ENCODE results near the gene ACOXL.

Gene ACOXL

DNA sequence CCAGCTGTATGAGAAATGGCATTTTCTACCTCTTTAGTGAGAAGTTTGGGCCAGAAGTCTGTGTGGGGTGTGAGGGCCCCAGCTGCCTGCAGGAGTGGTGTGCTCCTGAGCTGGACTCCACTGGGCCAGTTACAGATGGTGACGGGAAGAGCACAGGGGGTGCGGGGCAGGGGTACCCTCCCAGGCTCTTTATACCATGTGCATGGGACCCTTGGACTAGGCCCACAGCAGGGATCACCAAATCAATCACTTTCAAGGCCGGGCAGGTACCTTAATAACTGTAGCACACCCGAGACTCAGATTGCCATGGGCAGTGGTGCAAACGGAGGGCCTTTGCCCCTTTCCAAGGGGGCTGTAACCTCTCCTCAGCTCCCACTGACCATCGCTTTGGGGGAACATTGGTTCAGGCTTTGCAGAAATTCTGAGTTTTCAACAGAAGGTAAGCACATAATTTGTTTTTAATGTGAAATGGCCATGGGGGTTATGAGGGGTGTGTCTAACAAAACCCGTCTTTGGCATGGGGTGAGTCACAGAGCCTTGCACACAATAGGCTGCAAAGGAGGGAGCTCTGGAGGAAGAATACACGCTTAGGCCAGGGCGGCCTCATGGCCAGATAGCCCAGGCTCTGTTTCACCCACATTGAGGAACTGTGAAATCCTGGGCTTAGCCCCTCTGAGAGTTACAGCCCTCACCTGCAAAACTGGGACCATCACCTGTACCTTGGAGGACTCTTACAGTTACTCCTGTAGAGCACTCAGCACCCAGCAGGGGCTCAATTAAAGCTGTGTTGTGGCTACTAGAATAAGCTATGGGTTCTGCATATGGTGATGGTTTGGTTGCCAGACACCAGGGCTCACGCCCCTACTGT, 247.3 kb downstream of the ACOXL start:
- DNase-seq: no peak

DNA sequence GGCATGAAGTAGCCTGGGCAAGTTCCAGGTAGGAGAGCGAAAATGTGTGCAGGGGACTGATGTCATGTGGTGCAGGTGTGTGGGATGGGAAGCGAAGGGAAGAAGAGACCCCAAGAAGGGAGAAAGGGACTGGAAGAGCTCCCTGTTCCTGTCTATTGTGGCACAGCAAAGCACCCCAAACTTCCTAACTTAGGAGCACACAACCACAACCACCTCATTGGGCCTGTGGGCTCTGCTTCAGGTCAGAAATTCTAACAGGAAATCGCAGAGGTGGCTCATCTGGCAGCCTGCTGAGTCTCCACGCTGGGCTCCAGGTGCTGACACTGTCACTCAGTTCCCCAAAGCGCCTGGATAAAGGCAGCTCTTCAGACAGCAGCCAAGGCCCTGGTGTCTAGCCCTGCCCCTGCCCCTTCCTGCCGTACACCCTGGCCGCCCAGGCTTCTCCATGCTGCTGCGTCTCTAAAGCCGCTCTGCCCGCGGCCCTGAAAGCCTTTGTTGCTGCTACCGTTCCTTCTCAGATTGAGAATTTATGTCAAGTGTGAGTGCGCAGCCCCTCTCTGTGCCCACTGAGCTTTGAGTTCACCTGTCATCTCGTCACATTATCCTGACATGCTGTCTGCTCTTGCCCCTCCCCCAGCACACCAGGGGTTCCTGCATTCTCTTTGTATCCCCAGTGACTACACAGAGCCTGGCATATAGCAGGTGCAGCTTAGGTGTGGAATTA, 248.1 kb downstream of the ACOXL start:
- DNase-seq: no peak

GRCh38 chr2:110983133-110983532, 250.8 kb downstream of the ACOXL start:
- DNase-seq: no peak

DNA sequence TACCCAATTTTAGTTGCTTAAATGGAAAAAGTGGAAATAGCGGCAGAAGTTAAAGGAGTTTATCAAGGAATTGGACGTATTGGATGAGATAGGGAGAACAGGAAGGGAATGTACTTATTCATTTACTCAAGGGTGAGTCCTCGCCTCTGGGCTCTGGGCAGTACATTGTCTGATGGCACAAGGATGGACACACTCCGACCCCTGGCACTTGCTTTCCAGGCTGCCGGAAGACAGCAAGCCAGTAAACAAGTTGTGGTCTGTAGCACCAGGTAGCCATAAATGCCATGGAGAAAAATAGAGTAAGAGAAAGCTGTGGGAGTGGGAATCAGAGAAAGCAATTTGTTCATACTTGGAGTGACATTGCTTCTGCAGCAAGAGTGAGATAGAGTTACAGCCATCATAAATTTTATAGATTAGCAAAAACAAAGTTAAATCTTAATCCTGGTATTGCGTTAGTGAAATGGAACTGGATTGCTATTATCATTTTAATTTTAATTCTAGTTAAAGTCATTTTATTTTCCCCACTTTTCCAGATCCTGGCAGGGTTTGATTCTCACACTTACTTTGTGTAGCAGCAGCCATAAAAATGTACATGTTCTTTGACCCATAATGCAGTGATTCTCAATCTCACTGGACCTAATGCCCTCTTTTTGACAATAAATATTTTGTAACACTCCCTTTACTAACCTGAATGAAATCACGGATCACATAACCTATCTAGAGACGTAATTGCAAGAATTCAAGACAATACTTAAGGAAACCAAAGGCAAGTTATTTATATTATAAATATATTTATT, 252.5 kb downstream of the ACOXL start:
- DNase-seq: no peak

GRCh38 chr2:110990440-110990839, 258.1 kb downstream of the ACOXL start:
- DNase-seq: no peak

GRCh38 chr2:110991911-110992310, 259.5 kb downstream of the ACOXL start:
- no peak for DNase-seq

DNA sequence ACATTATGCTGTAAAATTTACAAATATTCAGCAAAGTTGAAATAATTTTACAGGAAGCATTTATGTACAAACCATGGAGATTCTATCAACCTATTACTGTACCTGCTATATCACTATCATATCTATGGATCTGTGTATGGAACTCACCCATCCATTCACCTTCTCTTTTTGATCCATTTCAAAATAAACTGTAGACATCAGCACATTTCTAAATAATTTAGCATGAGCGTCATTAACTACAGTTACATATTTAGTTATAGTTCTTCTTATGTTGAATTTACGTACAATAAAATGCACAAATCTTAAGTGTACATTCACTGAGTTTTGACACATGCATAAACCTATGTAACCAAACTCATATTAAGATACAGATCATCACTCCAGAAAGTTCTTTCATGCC, 260.5 kb downstream of the ACOXL start:
- no peak for DNase-seq

GRCh38 chr2:110993557-110994231, 261.3 kb downstream of the ACOXL start:
- no peak for DNase-seq

GRCh38 chr2:110994250-110994961, 262.0 kb downstream of the ACOXL start:
- DNase-seq: no peak

- no peak for DNase-seq
Measured at GRCh38 chr2:110995911-110996310, 263.5 kb downstream of the ACOXL start.

- no peak for DNase-seq
Measured at GRCh38 chr2:110997331-110998045, 265.1 kb downstream of the ACOXL start.

GRCh38 chr2:110998311-110998710, 265.9 kb downstream of the ACOXL start:
- no peak for DNase-seq

DNA sequence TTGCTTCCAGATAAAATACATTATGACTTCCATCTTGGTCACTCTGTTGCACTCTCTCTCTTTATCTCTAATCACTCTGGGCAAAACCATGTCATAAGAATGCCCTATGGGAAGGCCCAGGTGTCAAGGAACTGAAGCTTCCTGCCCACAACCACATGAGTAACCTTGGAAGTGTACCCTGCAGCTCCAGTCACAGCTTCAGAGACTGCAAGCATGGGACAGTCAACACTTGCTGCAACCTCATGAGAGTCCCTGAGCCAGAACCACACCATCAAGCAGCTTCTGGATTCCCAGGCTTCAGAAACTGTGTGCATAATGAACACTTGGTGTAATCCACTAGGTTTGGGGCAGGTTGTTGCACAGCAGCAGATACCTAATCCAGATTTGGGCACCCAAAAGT, 267.3 kb downstream of the ACOXL start:
- no peak for DNase-seq

DNA sequence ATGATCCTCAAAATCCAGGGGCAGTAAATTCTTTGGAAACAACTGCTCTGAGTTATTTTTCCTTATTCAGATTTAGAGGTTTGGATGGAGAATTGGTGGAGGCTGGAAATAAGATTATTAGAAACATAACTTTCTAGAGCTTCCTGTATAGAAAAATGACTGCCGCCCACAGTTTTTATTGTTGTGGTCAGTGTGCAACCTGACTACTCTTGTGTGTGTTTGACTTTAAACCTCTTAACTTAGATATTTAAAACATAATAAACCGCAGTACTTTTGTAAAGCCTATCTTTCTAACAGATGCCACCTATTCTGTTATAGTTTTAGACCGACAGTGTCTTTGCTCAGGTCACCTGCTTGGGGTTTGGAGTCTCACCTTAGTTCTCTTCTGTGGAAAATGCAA, 272.9 kb downstream of the ACOXL start:
- no peak for DNase-seq

GRCh38 chr2:111005821-111006220, 273.4 kb downstream of the ACOXL start:
- no peak for DNase-seq

GRCh38 chr2:111007757-111008688, 275.6 kb downstream of the ACOXL start:
- DNase-seq: no peak

GRCh38 chr2:111011218-111011617, 278.8 kb downstream of the ACOXL start:
- DNase-seq: no peak

GRCh38 chr2:111015283-111015995, 283.1 kb downstream of the ACOXL start:
- no peak for DNase-seq

DNA sequence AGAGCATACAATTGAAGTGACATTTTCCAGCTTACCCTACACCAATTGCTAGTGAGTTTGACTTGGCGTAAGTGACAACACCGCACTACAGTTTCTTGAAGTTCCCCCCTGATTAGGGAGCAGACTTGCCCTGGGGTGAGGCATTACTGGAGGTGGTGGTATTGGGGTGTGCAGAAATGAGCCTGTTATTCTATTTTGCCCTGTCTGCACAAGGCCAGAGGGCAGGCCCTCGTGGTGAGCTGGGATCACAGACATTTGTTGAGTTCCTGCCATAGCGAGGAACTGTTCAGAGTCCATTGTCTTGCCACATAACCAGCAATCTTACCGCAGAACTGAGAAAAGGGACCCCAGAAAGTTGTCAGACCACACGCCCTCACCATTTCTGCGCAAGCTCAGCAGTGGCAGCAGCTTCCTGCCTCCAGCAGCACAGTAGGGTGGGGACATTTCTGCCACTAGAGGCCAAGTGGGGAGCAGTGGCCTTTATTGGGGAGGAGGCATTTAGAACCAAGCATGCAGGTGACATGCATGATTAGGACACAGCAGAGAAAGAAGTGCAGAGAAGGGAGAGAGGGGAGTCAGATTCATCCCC, 284.8 kb downstream of the ACOXL start:
- no peak for DNase-seq
